ENCODE results near the gene CDK14. TPM values are rescaled to one million over a fixed set of nuclear protein-coding genes. Genes with fewer than 3 reads are reported as not detected.

Gene CDK14
- total RNA-seq, 2 donors from 2014 or later, result 8.7 to 13.4 TPM

- Histone ChIP-seq H3K36me3 (ENCODE audit: control insufficient read depth, insufficient read depth, low read length) (no peaks in the 10 kb centered on the region), H3K4me1 (ENCODE audit: control insufficient read depth, insufficient read depth, low read length) (no peaks in the 10 kb centered on the region), H3K9ac (ENCODE audit: extremely low read depth, low read length, poor library complexity, severe bottlenecking) (no peak overlapping the region), H3K9me3 (ENCODE audit: control insufficient read depth, low read length) (no peaks in the 10 kb centered on the region), H3K27me3 (ENCODE audit: control insufficient read depth, insufficient read depth, low read length, poor library complexity, severe bottlenecking) (no peaks in the 10 kb centered on the region), H3K27ac (ENCODE audit: low read depth, low read length) (no peak overlapping the region), H3K4me3 (ENCODE audit: low read length) (no peak overlapping the region)
- WGBS, 2 experiments (ENCODE audit: insufficient coverage in 1 of 2, insufficient read length in 1 of 2), result 80% methylated on average over 1 of the region's 1 CpG; no CpG with 5 or more reads in 1 of the 2 experiments
- no peak overlapping the region for H3K4me3 Mint-ChIP-seq
- DNase-seq, result no peak
- no peaks in the 10 kb centered on the region for H3K4me1 Mint-ChIP-seq
- no peak overlapping the region for H3K27ac Mint-ChIP-seq
- H3K9me3 Mint-ChIP-seq, result no peaks in the 10 kb centered on the region
- no peaks in the 10 kb centered on the region for H3K36me3 Mint-ChIP-seq (ENCODE audit: low read depth)
- H3K27me3 Mint-ChIP-seq (ENCODE audit: insufficient read depth), result peaks cover 4% of the 10 kb centered on the region
- no peak for TF ChIP-seq CTCF (conservative IDR thresholded peaks at IDR 0.05)
Measured at GRCh38 chr7:90560730-90561129, 35.4 kb upstream of the CDK14 start.

- no peaks in the 10 kb centered on the region for H3K36me3 ChIP-seq (ENCODE audit: control insufficient read depth, insufficient read depth, low read length)
- Mint-ChIP-seq H3K36me3 (ENCODE audit: low read depth) (no peaks in the 10 kb centered on the region), H3K9me3 (no peaks in the 10 kb centered on the region), H3K4me3 (no peak overlapping the region), H3K4me1 (no peaks in the 10 kb centered on the region), H3K27me3 (ENCODE audit: insufficient read depth) (no peaks in the 10 kb centered on the region), H3K27ac (no peak overlapping the region)
- no peak for DNase-seq
- no peaks in the 10 kb centered on the region for H3K4me1 ChIP-seq (ENCODE audit: control insufficient read depth, insufficient read depth, low read length)
- no peaks in the 10 kb centered on the region for H3K27me3 ChIP-seq (ENCODE audit: control insufficient read depth, insufficient read depth, low read length, poor library complexity, severe bottlenecking)
- no peak overlapping the region for H3K27ac ChIP-seq (ENCODE audit: low read depth, low read length)
- no peak overlapping the region for H3K9ac ChIP-seq (ENCODE audit: extremely low read depth, low read length, poor library complexity, severe bottlenecking)
- H3K4me3 ChIP-seq (ENCODE audit: low read length), result no peak overlapping the region
- no peaks in the 10 kb centered on the region for H3K9me3 ChIP-seq (ENCODE audit: control insufficient read depth, low read length)
- TF ChIP-seq CTCF (conservative IDR thresholded peaks at IDR 0.05), result no peak
- WGBS, 2 experiments (ENCODE audit: insufficient coverage in 1 of 2, insufficient read length in 1 of 2), result 94 to 100% methylated on average over 1 to 3 of the region's 3 CpGs
Measured at GRCh38 chr7:90563286-90563685, 32.8 kb upstream of the CDK14 start.

- H3K4me1 Mint-ChIP-seq, result no peaks in the 10 kb centered on the region
- H3K27ac Mint-ChIP-seq, result no peak overlapping the region
- no peak overlapping the region for H3K4me3 Mint-ChIP-seq
- Histone ChIP-seq H3K27ac (ENCODE audit: low read depth, low read length) (no peak overlapping the region), H3K9ac (ENCODE audit: extremely low read depth, low read length, poor library complexity, severe bottlenecking) (no peak overlapping the region), H3K36me3 (ENCODE audit: control insufficient read depth, insufficient read depth, low read length) (no peaks in the 10 kb centered on the region), H3K27me3 (ENCODE audit: control insufficient read depth, insufficient read depth, low read length, poor library complexity, severe bottlenecking) (no peaks in the 10 kb centered on the region), H3K4me1 (ENCODE audit: control insufficient read depth, insufficient read depth, low read length) (no peaks in the 10 kb centered on the region), H3K9me3 (ENCODE audit: control insufficient read depth, low read length) (no peaks in the 10 kb centered on the region), H3K4me3 (ENCODE audit: low read length) (no peak overlapping the region)
- no peaks in the 10 kb centered on the region for H3K36me3 Mint-ChIP-seq (ENCODE audit: low read depth)
- no peak for TF ChIP-seq CTCF (conservative IDR thresholded peaks at IDR 0.05)
- 94 to 95% methylated on average over 3 to 7 of the region's 8 CpGs for WGBS, 2 experiments (ENCODE audit: insufficient coverage in 1 of 2, insufficient read length in 1 of 2)
- H3K9me3 Mint-ChIP-seq, result no peaks in the 10 kb centered on the region
- no peak for DNase-seq
- H3K27me3 Mint-ChIP-seq (ENCODE audit: insufficient read depth), result no peaks in the 10 kb centered on the region
Measured at GRCh38 chr7:90564455-90564854, 31.7 kb upstream of the CDK14 start.
